HG03520 (cell line): ENCODE results near the gene FBXL17.

ENCODE experiments used
- ATAC-seq: cut with Tn5 transposase; IDR thresholded peaks from one replicate; pipeline ENCODE4 v1.9.1; 2021; ENCODE audit warnings: mild to moderate bottlenecking, moderate library complexity; ENCODE audit not compliant: unreplicated experiment

The FBXL17 gene

DNA sequence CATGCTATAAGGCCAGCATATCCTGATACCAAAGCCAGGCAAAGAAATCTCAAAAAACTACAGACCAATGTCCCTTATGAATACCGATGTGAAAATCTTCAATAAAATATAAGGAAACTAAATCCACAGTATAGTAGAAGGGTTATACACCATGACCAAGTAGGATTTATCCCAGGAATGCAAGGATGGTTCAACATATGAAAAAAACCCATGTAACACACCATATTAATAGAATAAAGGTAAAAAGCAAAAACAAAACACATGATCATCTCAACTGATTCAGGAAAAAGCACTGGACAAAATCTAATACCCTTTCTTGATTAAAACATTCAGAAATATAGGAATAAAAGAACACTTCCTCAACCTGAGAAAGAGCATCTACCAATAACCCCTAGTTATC lies 6.1 kb downstream of the FBXL17 start:
- ATAC-seq, result no peak

DNA sequence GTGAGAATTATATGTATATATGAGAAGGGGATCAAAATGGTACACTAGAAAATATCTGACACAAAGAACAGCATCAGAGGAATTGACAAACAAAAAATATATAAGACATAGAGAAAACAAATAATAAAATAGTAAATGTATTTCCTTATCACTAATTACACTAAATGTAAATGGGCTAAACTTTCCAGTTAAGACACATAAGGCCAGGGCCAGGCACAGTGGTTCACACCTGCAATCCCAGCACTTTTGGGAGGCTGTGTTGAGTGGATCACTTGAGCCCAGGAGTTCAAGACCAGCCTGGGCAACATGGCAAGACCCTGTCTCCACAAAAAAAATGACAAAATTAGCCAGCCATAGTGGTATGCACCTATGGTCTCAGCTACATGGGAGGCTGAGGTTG lies 8.5 kb downstream of the FBXL17 start:
- ATAC-seq, result no peak

DNA sequence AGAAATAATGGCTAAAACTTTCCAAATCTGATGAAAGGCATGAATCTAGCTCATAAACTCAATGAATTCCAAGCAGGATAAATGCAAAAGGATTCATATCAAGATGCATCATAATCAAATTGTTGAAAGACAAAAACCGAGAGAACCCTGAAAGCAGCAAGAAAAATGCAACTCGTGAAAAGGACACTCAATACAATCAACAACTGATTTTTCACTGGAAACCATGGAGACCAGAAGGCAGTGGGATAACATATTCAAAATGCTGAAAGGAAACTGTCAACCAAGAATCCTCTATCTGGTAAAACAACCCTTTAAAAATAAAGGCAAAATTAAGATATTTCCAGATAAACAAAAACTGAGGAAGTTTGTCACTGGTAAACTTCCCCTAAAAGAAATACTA lies 9.5 kb downstream of the FBXL17 start:
- ATAC-seq, result no peak

DNA sequence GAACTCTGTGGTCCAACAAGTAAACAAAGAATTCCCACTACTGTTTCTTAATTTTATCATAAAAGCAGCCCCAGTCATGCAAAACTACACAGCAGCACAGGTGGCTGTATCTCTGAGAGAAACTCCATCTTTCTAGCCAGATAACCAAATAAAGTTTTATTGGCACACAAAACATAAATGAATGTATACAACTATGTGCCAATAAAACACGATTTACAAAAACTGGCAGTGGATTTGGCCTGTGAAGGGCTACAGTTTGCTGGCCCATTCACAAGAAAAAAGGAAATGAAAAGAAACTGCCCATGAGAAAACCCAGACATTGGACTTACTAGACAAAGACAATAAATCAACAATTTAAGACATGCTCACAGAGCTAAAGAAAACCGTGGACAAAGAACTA lies 10.6 kb downstream of the FBXL17 start:
- no peak for ATAC-seq

DNA sequence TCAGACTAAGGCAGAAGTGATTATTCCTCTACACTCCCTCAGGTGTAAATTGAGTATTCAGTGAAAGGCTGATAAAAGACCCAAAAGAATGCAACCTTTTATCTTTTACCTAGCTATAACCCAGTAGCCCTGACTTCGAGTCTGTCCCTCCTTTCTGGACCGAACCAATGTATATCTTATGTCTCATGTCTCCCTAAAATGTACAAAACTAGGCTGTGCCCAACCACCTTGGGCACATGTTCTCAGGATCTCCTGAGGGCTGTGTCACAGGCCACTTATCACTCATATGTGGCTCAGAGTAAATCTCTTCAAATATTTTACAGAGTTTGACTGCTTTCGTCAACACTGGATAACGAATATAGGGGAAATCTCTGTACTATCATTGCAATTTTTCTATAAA lies 12.7 kb downstream of the FBXL17 start:
- ATAC-seq, result no peak

GRCh38 chr5:108367679-108368334 lies 14.1 kb downstream of the FBXL17 start:
- ATAC-seq, result no peak

GRCh38 chr5:108366500-108366899 lies 15.4 kb downstream of the FBXL17 start:
- no peak for ATAC-seq

GRCh38 chr5:108361771-108362170 lies 20.1 kb downstream of the FBXL17 start:
- ATAC-seq, result no peak

DNA sequence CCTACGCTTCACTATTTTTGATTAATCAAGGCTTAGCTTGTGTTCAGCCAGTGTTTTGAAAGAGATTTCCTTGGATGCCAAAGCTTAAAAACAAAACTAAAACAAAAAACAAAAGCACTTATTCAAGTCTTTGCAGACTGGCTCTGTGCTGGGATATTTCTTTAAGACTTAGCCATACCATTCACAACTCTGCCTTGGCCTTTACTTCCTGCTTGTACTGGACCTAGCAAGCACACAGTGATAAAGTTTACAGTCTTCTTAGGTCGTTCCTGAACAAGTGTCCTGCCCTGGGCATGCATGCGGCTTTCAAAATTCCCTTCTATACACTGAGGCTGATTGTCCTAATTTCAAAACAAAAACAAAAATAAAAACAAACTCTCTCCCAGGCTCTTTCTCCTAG lies 20.7 kb downstream of the FBXL17 start:
- no peak for ATAC-seq

DNA sequence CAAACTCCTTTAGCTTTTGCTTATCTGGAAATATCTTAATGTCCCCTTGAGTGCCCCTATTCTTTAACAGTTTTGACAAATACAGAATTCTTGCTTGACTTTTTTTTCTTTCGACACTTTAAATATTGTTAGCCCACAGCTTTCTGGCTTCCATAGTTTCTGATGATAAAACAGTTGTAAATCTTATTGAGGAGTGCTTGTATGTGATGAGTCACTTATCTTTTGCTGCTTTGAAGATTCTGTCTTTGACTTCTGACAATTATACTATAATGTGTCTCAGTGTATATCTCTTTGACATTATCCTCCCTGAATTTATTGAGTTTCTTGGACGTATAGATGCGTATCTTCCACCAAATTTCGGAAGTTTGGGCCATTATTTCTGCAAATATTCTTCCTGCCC lies 21.6 kb downstream of the FBXL17 start:
- ATAC-seq, result no peak

DNA sequence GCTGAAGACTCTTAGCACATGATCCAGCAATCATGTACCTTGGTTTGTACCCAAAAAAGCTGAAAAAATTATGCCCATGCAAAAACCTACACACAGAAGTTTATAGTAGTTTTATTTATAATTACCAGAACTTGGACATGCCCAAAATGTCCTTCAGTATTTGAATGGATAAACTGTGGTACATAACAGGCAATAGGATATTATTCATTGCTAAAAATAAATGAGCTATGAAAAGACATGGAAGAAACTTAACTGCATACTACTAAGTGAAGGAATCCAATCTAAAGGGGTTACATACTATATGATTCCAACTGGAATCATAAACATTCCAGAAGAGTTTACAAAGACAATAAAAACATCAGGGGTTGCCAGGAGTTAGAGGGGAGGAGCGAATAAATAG lies 25.6 kb downstream of the FBXL17 start:
- no peak for ATAC-seq

- ATAC-seq, result no peak
Observed at GRCh38 chr5:108353087-108353486, 28.8 kb downstream of the FBXL17 start.

- peak; percentile 85 for ATAC-seq
Observed at GRCh38 chr5:108345541-108346171, 36.2 kb downstream of the FBXL17 start.

GRCh38 chr5:108344103-108344822 lies 37.6 kb downstream of the FBXL17 start:
- no peak for ATAC-seq

GRCh38 chr5:108341866-108342265 lies 40.0 kb downstream of the FBXL17 start:
- no peak for ATAC-seq

GRCh38 chr5:108340131-108340530 lies 41.8 kb downstream of the FBXL17 start:
- ATAC-seq, result no peak

DNA sequence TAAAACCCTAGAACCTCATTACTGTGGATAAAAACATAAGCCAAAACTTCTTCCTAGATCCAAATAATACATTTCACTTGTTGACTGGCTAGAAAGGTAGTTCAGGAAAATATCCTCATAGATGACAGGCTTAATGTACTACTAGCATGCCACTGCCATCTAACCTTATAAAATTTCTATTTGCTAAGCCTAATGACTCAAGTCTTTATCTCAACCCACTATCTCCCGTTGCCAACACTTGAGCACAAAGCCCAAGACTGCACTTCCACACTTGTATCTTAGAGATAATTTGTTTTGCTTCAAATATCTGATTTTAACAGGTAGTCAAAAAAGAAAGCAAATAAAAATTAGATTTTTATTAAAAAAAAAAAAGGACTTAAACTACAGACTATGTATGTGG lies 42.7 kb downstream of the FBXL17 start:
- ATAC-seq, result no peak

DNA sequence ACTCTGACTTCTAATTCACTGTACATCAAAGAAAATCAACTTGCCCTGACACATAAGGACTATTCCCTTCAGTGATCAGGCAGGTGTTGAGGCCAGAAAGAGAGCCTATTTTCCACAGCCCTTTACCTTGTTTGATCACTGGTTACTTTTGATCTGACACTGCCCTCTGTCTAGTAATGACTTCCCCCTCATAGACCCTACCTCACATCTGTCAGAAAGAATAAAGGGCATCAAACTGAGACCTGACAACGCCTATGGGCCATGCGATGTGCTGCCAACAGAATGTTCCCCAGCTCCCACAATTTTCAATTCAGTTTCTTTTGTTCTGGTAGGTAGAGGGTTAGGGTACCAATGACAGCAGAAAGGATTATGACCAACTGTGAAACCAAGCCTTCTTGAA lies 47.7 kb downstream of the FBXL17 start:
- no peak for ATAC-seq

DNA sequence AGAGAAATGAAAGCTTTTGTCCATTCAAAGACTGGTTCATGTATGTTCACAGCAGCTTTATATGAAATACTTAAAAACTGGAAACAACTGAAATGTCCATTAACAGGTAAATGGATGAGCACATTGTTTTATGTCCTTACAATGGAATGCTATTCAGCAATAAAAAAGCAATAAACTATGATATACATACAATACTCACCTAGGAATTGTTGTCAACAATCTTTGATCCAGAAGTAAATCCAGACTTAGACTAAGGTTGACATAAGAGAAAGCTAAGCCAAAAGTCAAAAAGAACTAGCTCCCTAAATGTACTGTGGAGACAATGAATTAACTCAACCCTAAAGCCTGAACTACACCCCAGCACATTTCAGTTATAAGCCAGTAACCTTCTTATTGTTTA lies 54.9 kb downstream of the FBXL17 start:
- ATAC-seq, result no peak

DNA sequence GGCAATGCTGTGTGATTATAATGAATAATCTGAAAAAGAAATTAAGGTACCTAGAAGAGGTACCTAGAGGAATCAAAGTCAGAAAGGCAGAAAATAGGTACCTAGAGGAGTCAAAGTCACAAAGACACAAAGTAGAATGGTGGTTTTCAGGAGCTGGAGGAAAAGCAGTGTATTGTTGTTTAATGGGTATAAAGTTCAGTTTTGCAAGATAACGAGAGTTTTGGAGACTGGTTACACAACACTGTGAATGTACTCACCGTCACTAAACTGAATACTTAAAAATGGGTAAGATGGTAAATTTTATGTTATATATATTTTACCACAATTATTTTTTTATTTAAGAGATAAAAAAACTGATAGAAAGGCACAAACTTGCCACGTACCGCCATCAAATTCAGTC lies 57.0 kb downstream of the FBXL17 start:
- no peak for ATAC-seq

GRCh38 chr5:108321341-108321740 lies 60.6 kb downstream of the FBXL17 start:
- ATAC-seq, result no peak

GRCh38 chr5:108320231-108320630 lies 61.7 kb downstream of the FBXL17 start:
- ATAC-seq, result no peak
